ENCODE data around the gene HHLA2. TPM values are rescaled to one million over a fixed set of nuclear protein-coding genes. Genes with fewer than 3 reads are reported as not detected.

HHLA2 gene
- total and polyA plus RNA-seq, 2 of the 8 experiments (the other 6 are each of a cell fraction or from before 2014, with no cell fraction given), result not detected

GRCh38 chr3:108311797-108312196 is 15.4 kb downstream of the HHLA2 start (continued):
- TF ChIP-seq RBBP5 (IDR thresholded peaks at IDR 0.05; ENCODE audit: borderline replicate concordance, low read depth, low read length), result no peak
- TF ChIP-seq YY1 (IDR thresholded peaks at IDR 0.05; ENCODE audit: low read depth, low read length), result no peak
